Heart right ventricle (tissue), 16 donors: ENCODE results near the gene NCL. TPM values are rescaled to one million over a fixed set of nuclear protein-coding genes. Genes with fewer than 3 reads are reported as not detected.

ENCODE experiments used
- ATAC-seq, 8 donors: fragments of 200-7000 bp; cut with Tn5 transposase; one replicate each; pipeline ENCODE4 v1.9.1; 2020; ENCODE audit warnings: mild to moderate bottlenecking in 8 of 8, moderate library complexity in 8 of 8, moderate number of reproducible peaks in 1 of 8
- DNase-seq, 2 donors: peaks; one replicate each; pipeline ENCODE4 v3.0.0-alpha.2; 2020
- H3K27ac ChIP-seq, 10 donors: fragments of 200-600 bp; sonication (generic) in 2 of 10; one replicate each; pipeline versions ENCODE4 v1.5.0 to v1.8.0; 2020 to 2022; ENCODE audit warnings: mild to moderate bottlenecking in 3 of 10
- H3K27me3 ChIP-seq, 7 donors: fragments of 200-600 bp; one replicate each; pipeline ENCODE4 v1.8.0; 2021 to 2022; ENCODE audit warnings: mild to moderate bottlenecking in 2 of 7
- H3K36me3 ChIP-seq, 9 donors: fragments of 200-600 bp; sonication (generic) in 1 of 9; one replicate each; pipeline versions ENCODE4 v1.5.0 to v1.8.0; 2020 to 2022; ENCODE audit warnings: mild to moderate bottlenecking in 2 of 9
- H3K4me1 ChIP-seq, 9 donors: fragments of 200-600 bp; sonication (generic) in 1 of 9; one replicate each; pipeline versions ENCODE4 v1.5.0 to v1.8.0; 2020 to 2022; ENCODE audit warnings: mild to moderate bottlenecking in 4 of 9
- H3K4me3 ChIP-seq, 10 donors: fragments of 200-600 bp; sonication (generic) in 2 of 10; one replicate each; pipeline versions ENCODE4 v1.5.0 to v1.8.0; 2020 to 2022; ENCODE audit warnings: mild to moderate bottlenecking in 7 of 10, moderate library complexity in 2 of 10
- H3K9me3 ChIP-seq, 11 donors: fragments of 200-600 bp in 10 of 11; sonication (generic) in 2 of 11; one replicate each; pipeline versions ENCODE4 v1.5.0 to v1.8.0; 2013 to 2022; ENCODE audit warnings: mild to moderate bottlenecking in 2 of 11, control low read depth in 1 of 11, moderate library complexity in 1 of 11
- CTCF ChIP-seq, 9 donors: fragments of 200-600 bp; sonication (generic) in 2 of 9; IDR thresholded peaks; one replicate each; pipeline versions ENCODE4 v1.5.0 to v1.8.0; 2021 to 2022; ENCODE audit warnings: antibody characterized with exemption in 9 of 9, mild to moderate bottlenecking in 5 of 9, moderate library complexity in 1 of 9
- WGBS, 2 donors: extraction: QIAGEN DNeasy Blood & Tissue Kit; methylation state at CpG; one replicate each; pipeline ENCODE4 v1.1.7; 2013; ENCODE audit warnings: inconsistent platforms in 1 of 2; 5-methylcytosine and 5-hydroxymethylcytosine counted together
- intact Hi-C, 10 donors: fragments of 100-400 bp; cut with DNase I; formaldehyde crosslinking; loops; one replicate each; pipeline versions ENCODE4 v1.11.1 to v1.14.2; 2022
- polyA plus RNA-seq, 2 donors: library from polyadenylated mRNA; stranded (reverse); fragments of 200-250 nt; gene quantifications; one replicate each; pipeline ENCODE4 v1.2.3, GENCODE V29; 2013
- total RNA-seq, 10 donors: library from RNA; stranded (reverse); fragmentation: NEBNext Ultra II Directional in 3 of 10; extraction: Animal tissue kit (Norgen Biotek cat#: 25700) in 3 of 10; gene quantifications; one replicate each; pipeline versions ENCODE4 v1.2.1 to v1.2.4, GENCODE V29; 2021 to 2023
- donor health status: Arrhythmogenic right ventricular cardiomyopathy.
- donor health status: ischemic (EF 13 %, LVEDD 7.1; RV severe dilation, severe dysfunction).
- donor health status: healthy with polysubstance abuse.
- donor health status: DM: no; HTN: yes; CAD: no.
- donor health status: DM: no; HTN: no; CAD: no.
- donor health status: ischemic (EF 25% LVEDD 6.9; RV normal size, moderate dysfunction).
- donor health status: ischemic (EF 25% LVEDD 5.7; RV mildly dilated, moderate dysfunction).
- donor health status: healthy.
- donor health status: DM: yes; HTN: yes; CAD: no.
- donor health status: Ischemic cardiomyopathy.
- donor health status: ischemic (EF 35%, LVEDD 5.7; RV mildly dilated, moderate dysfunction).
- donor health status: nonischemic (EF 11% LVEDD 7.7; RV severe dilation, severe dysfunction).
- donor health status: DM: yes; HTN: yes; CAD: no.
- donor health status: PGD.
- donor health status: ischemic (EF 29% LVEDD 5.4; RV normal size, mild dysfunction).
- donor health status: nonischemic (EF 23%, LVEDD 6.1; RV moderate dilation, normal function).

Gene NCL
- total and polyA plus RNA-seq, 12 donors, result 127 to 363 (median 300) TPM

GRCh38 chr2:231475965-231476364, 11.7 kb upstream of the NCL start:
- no peak overlapping the region for H3K27ac ChIP-seq
- peaks cover 0 to 15% (median 0%) of the 10 kb centered on the region in 9 donors for H3K36me3 ChIP-seq
- H3K4me3 ChIP-seq, result no peak overlapping the region
- no peak for TF ChIP-seq CTCF (IDR thresholded peaks at IDR 0.05)
- no peaks in the 10 kb centered on the region for H3K27me3 ChIP-seq
- no peak for ATAC-seq
- H3K9me3 ChIP-seq, result no peaks in the 10 kb centered on the region
- 59 to 70% methylated on average over 3 of the region's 3 CpGs for WGBS, 2 donors
- no peaks in the 10 kb centered on the region for H3K4me1 ChIP-seq
- intact Hi-C loops, result no loop called here
- DNase-seq, result no peak

- no peaks in the 10 kb centered on the region for H3K36me3 ChIP-seq
- intact Hi-C loops, result no loop called here
- no peak for DNase-seq
- no peak for ATAC-seq
- TF ChIP-seq CTCF (IDR thresholded peaks at IDR 0.05), result no peak
- H3K27ac ChIP-seq, result no peak overlapping the region
- H3K4me3 ChIP-seq, result no peak overlapping the region
- H3K4me1 ChIP-seq, result peaks cover 0 to 10% (median 0%) of the 10 kb centered on the region in 9 donors
- no peaks in the 10 kb centered on the region for H3K27me3 ChIP-seq
- WGBS, 2 donors, result 91 to 92% methylated on average over 3 of the region's 3 CpGs
- no peaks in the 10 kb centered on the region for H3K9me3 ChIP-seq
These were observed 8.5 kb upstream of the NCL start for GRCh38 chr2:231472816-231473215.

GRCh38 chr2:231470246-231470900, 6.1 kb upstream of the NCL start:
- intact Hi-C loops, result no loop called here
- Histone ChIP-seq H3K27ac (no peak overlapping the region), H3K4me3 (no peak overlapping the region), H3K9me3 (no peaks in the 10 kb centered on the region), H3K27me3 (no peaks in the 10 kb centered on the region), H3K36me3 (no peaks in the 10 kb centered on the region), H3K4me1 (peaks cover 0 to 15% (median 4%) of the 10 kb centered on the region in 9 donors)
- TF ChIP-seq CTCF (IDR thresholded peaks at IDR 0.05), result no peak
- 76 to 82% methylated on average over 6 of the region's 6 CpGs for WGBS, 2 donors
- ATAC-seq (no peak), DNase-seq (no peak)

- DNase-seq (no peak), ATAC-seq (no peak)
- Histone ChIP-seq H3K4me1 (peaks cover 0 to 20% (median 8%) of the 10 kb centered on the region in 9 donors), H3K36me3 (no peaks in the 10 kb centered on the region), H3K9me3 (no peaks in the 10 kb centered on the region), H3K27ac (no peak overlapping the region), H3K27me3 (no peaks in the 10 kb centered on the region), H3K4me3 (no peak overlapping the region)
- 66% methylated on average over 3 of the region's 3 CpGs for WGBS, 2 donors
- TF ChIP-seq CTCF (IDR thresholded peaks at IDR 0.05), result no peak
- intact Hi-C loops, result no loop called here
These were observed 5.3 kb upstream of the NCL start for GRCh38 chr2:231469583-231469950.
